GM12892 (cell line): ENCODE data around the gene HAO2.

Experiments
- DNase-seq: peaks from one replicate; pipeline ENCODE4 v3.0.0; 2011; ENCODE audit not compliant: insufficient read length
- FAIRE-seq: peaks from 2 replicates; lab custom pipeline; 2011; peaks lifted over from hg19 to GRCh38; lab: Jason Lieb, UNC
- POLR2A ChIP-seq: IDR thresholded peaks from 2 replicates; pipeline ENCODE4 v1.6.1; 2011; ENCODE audit warnings: low read depth, low read length, control low read depth
- POLR2AphosphoS5 ChIP-seq: IDR thresholded peaks from 2 replicates; pipeline ENCODE4 v1.6.1; 2011; ENCODE audit warnings: low read depth, low read length, control low read depth
- TAF1 ChIP-seq: IDR thresholded peaks from 2 replicates; pipeline ENCODE4 v1.6.1; 2011; ENCODE audit warnings: low read depth, mild to moderate bottlenecking, control low read depth, low read length, borderline replicate concordance

HAO2 gene

GRCh38 chr1:119388450-119388849 lies 19.9 kb downstream of the HAO2 start:
- DNase-seq: no peak
- no peak for FAIRE-seq
- no peak for TF ChIP-seq TAF1
- TF ChIP-seq POLR2A: no peak
- no peak for TF ChIP-seq POLR2AphosphoS5

- TF ChIP-seq POLR2AphosphoS5 (no peak), POLR2A (no peak), TAF1 (no peak)
- FAIRE-seq: no peak
- no peak for DNase-seq
Measured at GRCh38 chr1:119390526-119390925, 21.9 kb downstream of the HAO2 start.

- DNase-seq (no peak), FAIRE-seq (no peak)
- TF ChIP-seq POLR2A: no peak
- no peak for TF ChIP-seq TAF1
- no peak for TF ChIP-seq POLR2AphosphoS5
Measured at GRCh38 chr1:119391749-119392148, 23.2 kb downstream of the HAO2 start.

- FAIRE-seq (no peak), DNase-seq (no peak)
- TF ChIP-seq POLR2A (no peak), POLR2AphosphoS5 (no peak), TAF1 (no peak)
Measured at GRCh38 chr1:119394085-119394484, 25.5 kb downstream of the HAO2 start.

- FAIRE-seq (no peak), DNase-seq (no peak)
- no peak for TF ChIP-seq POLR2A
Measured at GRCh38 chr1:119396982-119397381, 28.4 kb downstream of the HAO2 start.

GRCh38 chr1:119397986-119398385 lies 29.4 kb downstream of the HAO2 start:
- FAIRE-seq: no peak
- DNase-seq: no peak
- TF ChIP-seq TAF1 (no peak), POLR2AphosphoS5 (no peak), POLR2A (no peak)

GRCh38 chr1:119404736-119405135 lies 36.2 kb downstream of the HAO2 start:
- FAIRE-seq (no peak), DNase-seq (no peak)
- TF ChIP-seq POLR2A (no peak), TAF1 (no peak), POLR2AphosphoS5 (no peak)

GRCh38 chr1:119409731-119410130 lies 41.1 kb downstream of the HAO2 start:
- TF ChIP-seq POLR2A (no peak), POLR2AphosphoS5 (no peak), TAF1 (no peak)
- DNase-seq (no peak), FAIRE-seq (no peak)

- DNase-seq: no peak
- no peak for FAIRE-seq
- no peak for TF ChIP-seq POLR2AphosphoS5
- TF ChIP-seq TAF1: no peak
- TF ChIP-seq POLR2A: no peak
Measured at GRCh38 chr1:119410961-119411360, 42.4 kb downstream of the HAO2 start.

- no peak for DNase-seq
- TF ChIP-seq POLR2A: no peak
- TF ChIP-seq POLR2AphosphoS5: no peak
- no peak for TF ChIP-seq TAF1
- no peak for FAIRE-seq
Measured at GRCh38 chr1:119414950-119415349, 46.4 kb downstream of the HAO2 start, which contains the start of gene HSD3B2. Gene HSD3B2 (plus strand): TSS chr1:119415150. CDS start chr1:119415420, 270 bp downstream.

GRCh38 chr1:119416006-119416640 lies 47.5 kb downstream of the HAO2 start:
- TF ChIP-seq TAF1 (no peak), POLR2A (no peak), POLR2AphosphoS5 (no peak)
- no peak for DNase-seq
- no peak for FAIRE-seq

- FAIRE-seq (no peak), DNase-seq (no peak)
- no peak for TF ChIP-seq POLR2A
- no peak for TF ChIP-seq TAF1
- no peak for TF ChIP-seq POLR2AphosphoS5
Measured at GRCh38 chr1:119419109-119419508, 50.5 kb downstream of the HAO2 start.

- FAIRE-seq (no peak), DNase-seq (no peak)
- TF ChIP-seq POLR2AphosphoS5 (no peak), POLR2A (no peak), TAF1 (no peak)
Measured at GRCh38 chr1:119420638-119421037, 52.1 kb downstream of the HAO2 start.
